ENCODE results near the gene PHYKPL. TPM values are rescaled to one million over a fixed set of nuclear protein-coding genes. Genes with fewer than 3 reads are reported as not detected.

PHYKPL gene
- total RNA-seq, 1 experiment from 2014 or later, result 43.9 TPM

GRCh38 chr5:178247481-178248456 is 15.2 kb upstream of the PHYKPL start:
- Histone ChIP-seq H3K27me3 (replicated peaks; ENCODE audit: insufficient read depth, low read depth, low read length, poor library complexity) (no peaks in the 10 kb centered on the region), H3K36me3 (ENCODE audit: insufficient read depth, low read length, poor library complexity, severe bottlenecking) (no peaks in the 10 kb centered on the region), H3K9me3 (ENCODE audit: low read depth, low read length, poor library complexity, severe bottlenecking) (no peaks in the 10 kb centered on the region), H3K4me1 (ENCODE audit: insufficient read depth, low read length, poor library complexity, severe bottlenecking) (no peaks in the 10 kb centered on the region), H3K4me3 (ENCODE audit: low read depth, low read length, poor library complexity, severe bottlenecking) (no peak overlapping the region), H3K27ac (ENCODE audit: low read depth, low read length, poor library complexity, severe bottlenecking) (no peak overlapping the region)
- no peak for TF ChIP-seq EZH2 (IDR thresholded peaks at IDR 0.05; ENCODE audit: borderline replicate concordance, low read depth, low read length, poor library complexity, severe bottlenecking)
- TF ChIP-seq, protein P1, sequence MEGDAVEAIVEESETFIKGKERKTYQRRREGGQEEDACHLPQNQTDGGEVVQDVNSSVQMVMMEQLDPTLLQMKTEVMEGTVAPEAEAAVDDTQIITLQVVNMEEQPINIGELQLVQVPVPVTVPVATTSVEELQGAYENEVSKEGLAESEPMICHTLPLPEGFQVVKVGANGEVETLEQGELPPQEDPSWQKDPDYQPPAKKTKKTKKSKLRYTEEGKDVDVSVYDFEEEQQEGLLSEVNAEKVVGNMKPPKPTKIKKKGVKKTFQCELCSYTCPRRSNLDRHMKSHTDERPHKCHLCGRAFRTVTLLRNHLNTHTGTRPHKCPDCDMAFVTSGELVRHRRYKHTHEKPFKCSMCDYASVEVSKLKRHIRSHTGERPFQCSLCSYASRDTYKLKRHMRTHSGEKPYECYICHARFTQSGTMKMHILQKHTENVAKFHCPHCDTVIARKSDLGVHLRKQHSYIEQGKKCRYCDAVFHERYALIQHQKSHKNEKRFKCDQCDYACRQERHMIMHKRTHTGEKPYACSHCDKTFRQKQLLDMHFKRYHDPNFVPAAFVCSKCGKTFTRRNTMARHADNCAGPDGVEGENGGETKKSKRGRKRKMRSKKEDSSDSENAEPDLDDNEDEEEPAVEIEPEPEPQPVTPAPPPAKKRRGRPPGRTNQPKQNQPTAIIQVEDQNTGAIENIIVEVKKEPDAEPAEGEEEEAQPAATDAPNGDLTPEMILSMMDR (conservative IDR thresholded peaks at IDR 0.05; ENCODE audit: low read depth, low read length), result no peak
- POLR2A ChIA-PET (ENCODE audit: low non-redundant PET), result no interaction called here
- no TSS peak for BruUV-seq (replicated peaks)
- intact Hi-C loops (cut with micrococcal nuclease; ENCODE audit: unreplicated experiment), result no loop called here
- CTCF ChIA-PET, result no interaction called here
- DNase-seq (ENCODE audit: low spot score), result no peak

DNA sequence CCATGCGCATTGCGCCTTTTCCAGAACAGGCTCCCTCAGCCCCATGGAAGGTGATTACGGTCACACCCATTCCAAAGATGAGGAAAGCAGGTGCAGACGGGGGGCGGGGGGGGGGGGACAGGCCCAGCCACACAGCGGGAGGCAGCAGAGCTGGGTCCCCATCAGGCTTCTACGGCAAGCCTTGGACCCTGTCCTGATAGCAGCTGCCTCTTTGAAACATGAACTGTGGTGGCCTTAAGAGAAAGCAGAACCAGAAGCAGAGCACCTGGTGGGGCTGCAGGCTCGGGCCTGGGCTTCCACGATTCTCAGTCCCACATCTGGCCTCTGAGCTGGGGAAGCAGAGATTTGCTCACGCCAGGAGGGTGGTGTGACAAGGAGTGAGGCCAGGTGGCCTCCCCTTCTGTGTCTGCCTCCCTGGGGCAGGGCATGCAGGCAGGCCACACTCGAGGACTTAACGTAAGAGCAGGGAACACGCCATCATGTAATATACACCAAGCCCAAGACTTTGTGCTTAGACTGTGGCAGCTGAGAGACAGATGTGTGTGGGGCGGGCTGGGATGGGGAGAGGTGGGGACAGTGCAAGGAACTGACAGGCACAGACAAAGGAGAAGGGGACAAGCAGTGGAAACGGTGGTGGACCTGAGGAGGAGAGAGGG is 14.2 kb upstream of the PHYKPL start:
- no peaks in the 10 kb centered on the region for H3K27me3 ChIP-seq (replicated peaks; ENCODE audit: insufficient read depth, low read depth, low read length, poor library complexity)
- H3K36me3 ChIP-seq (ENCODE audit: insufficient read depth, low read length, poor library complexity, severe bottlenecking), result no peaks in the 10 kb centered on the region
- no peak for DNase-seq (ENCODE audit: low spot score)
- intact Hi-C loops (cut with micrococcal nuclease; ENCODE audit: unreplicated experiment), result no loop called here
- no peak for TF ChIP-seq EZH2 (IDR thresholded peaks at IDR 0.05; ENCODE audit: borderline replicate concordance, low read depth, low read length, poor library complexity, severe bottlenecking)
- TF ChIP-seq, protein P1 (conservative IDR thresholded peaks at IDR 0.05; ENCODE audit: low read depth, low read length), result no peak
- no peaks in the 10 kb centered on the region for H3K9me3 ChIP-seq (ENCODE audit: low read depth, low read length, poor library complexity, severe bottlenecking)
- BruUV-seq (replicated peaks), result no TSS peak
- CTCF ChIA-PET, result no interaction called here
- POLR2A ChIA-PET (ENCODE audit: low non-redundant PET), result no interaction called here
- no peak overlapping the region for H3K4me3 ChIP-seq (ENCODE audit: low read depth, low read length, poor library complexity, severe bottlenecking)
- no peak overlapping the region for H3K27ac ChIP-seq (ENCODE audit: low read depth, low read length, poor library complexity, severe bottlenecking)
- H3K4me1 ChIP-seq (ENCODE audit: insufficient read depth, low read length, poor library complexity, severe bottlenecking), result no peaks in the 10 kb centered on the region

- ChIA-PET CTCF (no interaction called here), POLR2A (ENCODE audit: low non-redundant PET) (no interaction called here)
- BruUV-seq (replicated peaks), result no TSS peak
- Histone ChIP-seq H3K27ac (ENCODE audit: low read depth, low read length, poor library complexity, severe bottlenecking) (no peak overlapping the region), H3K36me3 (ENCODE audit: insufficient read depth, low read length, poor library complexity, severe bottlenecking) (no peaks in the 10 kb centered on the region), H3K27me3 (replicated peaks; ENCODE audit: insufficient read depth, low read depth, low read length, poor library complexity) (no peaks in the 10 kb centered on the region), H3K4me3 (ENCODE audit: low read depth, low read length, poor library complexity, severe bottlenecking) (no peak overlapping the region), H3K9me3 (ENCODE audit: low read depth, low read length, poor library complexity, severe bottlenecking) (no peaks in the 10 kb centered on the region), H3K4me1 (ENCODE audit: insufficient read depth, low read length, poor library complexity, severe bottlenecking) (no peaks in the 10 kb centered on the region)
- TF ChIP-seq, protein P1 (conservative IDR thresholded peaks at IDR 0.05; ENCODE audit: low read depth, low read length), result no peak
- TF ChIP-seq EZH2 (IDR thresholded peaks at IDR 0.05; ENCODE audit: borderline replicate concordance, low read depth, low read length, poor library complexity, severe bottlenecking), result no peak
- no peak for DNase-seq (ENCODE audit: low spot score)
- intact Hi-C loops (cut with micrococcal nuclease; ENCODE audit: unreplicated experiment), result no loop called here
These were observed 12.8 kb upstream of the PHYKPL start for GRCh38 chr5:178245389-178245788.
